ENCODE data around the gene CIC.

GRCh38 chr19:42228641-42229040 lies 40.4 kb upstream of the CIC start:
- TF ChIP-seq CTCF (IDR thresholded peaks at IDR 0.05) (no peak), ZFX (IDR thresholded peaks at IDR 0.05; ENCODE audit: borderline replicate concordance) (no peak)
